GM12878 (cell line): ENCODE results near the gene PARVA. TPM values are rescaled to one million over a fixed set of nuclear protein-coding genes. Genes with fewer than 3 reads are reported as not detected.

ENCODE experiments used
- ATAC-seq: fragments of 200-7000 bp; cut with Tn5 transposase; 3 replicates; pipeline ENCODE4 v1.9.1; 2020; ENCODE audit warnings: mild to moderate bottlenecking, moderate library complexity
- BruUV-seq: library from RNA; stranded (reverse); fragments of 400-500 nt; replicated peaks from 2 replicates; lab custom pipeline; 2021; lab: Mats Ljungman, UMichigan
- CTCF ChIA-PET: fragments of 300-600 bp; sonication (Branson Sonifier 250); formaldehyde crosslinking; extraction: SDS; loops from one replicate; lab custom pipeline; 2021; ENCODE audit warnings: inconsistent platforms; lab: Yijun Ruan, JAX
- POLR2A ChIA-PET: fragments of 350-600 bp; formaldehyde crosslinking; extraction: SDS; loops from one replicate; lab custom pipeline; 2021; ENCODE audit warnings: inconsistent platforms; lab: Charles Lee
- RAD21 ChIA-PET: fragments of 300-600 bp; sonication (Branson Sonifier 250); formaldehyde crosslinking; loops from one replicate; lab custom pipeline; 2023; ENCODE audit warnings: antibody characterized with exemption; ENCODE audit not compliant: unreplicated experiment; lab: Charles Lee
- SMC1A ChIA-PET: fragments of 300-600 bp; sonication (Branson Sonifier 250); formaldehyde crosslinking; loops from one replicate; lab custom pipeline; 2023; ENCODE audit not compliant: unreplicated experiment, uncharacterized antibody; lab: Charles Lee
- DNase-seq: peaks from one replicate; pipeline ENCODE4 v3.0.0-alpha.2; 2011; ENCODE audit warnings: low read depth, low spot score
- FAIRE-seq: peaks from 3 replicates; lab custom pipeline; 2011; peaks lifted over from hg19 to GRCh38; lab: Jason Lieb, UNC
- H2AFZ ChIP-seq: 2 replicates; pipeline ENCODE4 v1.6.0; 2011; ENCODE audit warnings: low read depth, low read length, control low read depth; ENCODE audit not compliant: control insufficient read depth
- H3K27ac ChIP-seq: 2 replicates; pipeline ENCODE4 v1.5.1; 2011; ENCODE audit warnings: control low read depth; ENCODE audit not compliant: control insufficient read depth, insufficient read depth
- H3K27me3 ChIP-seq, 2 experiments: replicated peaks in 1 of 2; 2 replicates each; pipeline versions ENCODE4 v1.6.0 to v1.6.1; 2011; ENCODE audit warnings: low read length in 1 of 2; ENCODE audit not compliant: control insufficient read depth in 2 of 2, insufficient read depth in 2 of 2
- H3K36me3 ChIP-seq, 2 experiments: 2 replicates each; pipeline ENCODE4 v1.5.1; 2011; ENCODE audit warnings: low read length in 1 of 2; ENCODE audit not compliant: control insufficient read depth in 2 of 2, insufficient read depth in 2 of 2
- H3K4me1 ChIP-seq: 2 replicates; pipeline ENCODE4 v1.6.1; 2011; ENCODE audit warnings: mild to moderate bottlenecking, low read length, moderate library complexity, mixed read lengths; ENCODE audit not compliant: control insufficient read depth, insufficient read depth
- H3K4me2 ChIP-seq: 2 replicates; pipeline ENCODE4 v1.6.0; 2011; ENCODE audit warnings: control low read depth; ENCODE audit not compliant: control insufficient read depth, insufficient read depth
- H3K4me3 ChIP-seq: fragments of 200-600 bp; sonication (generic); 2 replicates; pipeline ENCODE4 v1.5.1; 2016
- H3K79me2 ChIP-seq: 2 replicates; pipeline ENCODE4 v1.6.0; 2011; ENCODE audit warnings: low read length; ENCODE audit not compliant: control insufficient read depth, insufficient read depth
- H3K9ac ChIP-seq: 2 replicates; pipeline ENCODE4 v1.8.0; 2011; ENCODE audit warnings: low read length, control low read depth, mixed read lengths; ENCODE audit not compliant: control insufficient read depth, insufficient read depth
- H3K9me3 ChIP-seq: replicated peaks from 3 replicates; pipeline ENCODE4 v1.5.1; 2011; ENCODE audit warnings: mild to moderate bottlenecking, low read length; ENCODE audit not compliant: control insufficient read depth, insufficient read depth
- H4K20me1 ChIP-seq: 2 replicates; pipeline ENCODE4 v1.6.0; 2011; ENCODE audit not compliant: control insufficient read depth, insufficient read depth
- ASH2L ChIP-seq: fragments of 300-600, 200-600 bp; sonication (generic); IDR thresholded peaks from 2 replicates; pipeline ENCODE4 v1.6.1; 2017; ENCODE audit warnings: low read depth, mild to moderate bottlenecking, borderline replicate concordance
- BHLHE40 ChIP-seq, 2 experiments: fragments of 450-650 bp in 1 of 2; IDR thresholded peaks; 2 replicates each; pipeline ENCODE4 v1.6.1; 2011 to 2017; ENCODE audit warnings: low read depth in 2 of 2, borderline replicate concordance in 1 of 2, improper control_type of control experiment in 1 of 2, low read length in 1 of 2, mild to moderate bottlenecking in 1 of 2
- E2F8 ChIP-seq: fragments of 450-650 bp; IDR thresholded peaks from 2 replicates; pipeline ENCODE4 v1.6.1; 2018; ENCODE audit warnings: mild to moderate bottlenecking, low read depth, moderate library complexity; ENCODE audit not compliant: partially characterized antibody
- EED ChIP-seq: sonication (generic); IDR thresholded peaks from 2 replicates; pipeline ENCODE4 v1.6.1; 2016; ENCODE audit warnings: antibody characterized with exemption, low read depth
- ELK1 ChIP-seq: IDR thresholded peaks from 2 replicates; pipeline ENCODE4 v1.6.1; 2012; ENCODE audit warnings: low read depth, low read length, improper control_type of control experiment
- EZH2 ChIP-seq: IDR thresholded peaks from 2 replicates; pipeline ENCODE4 v1.6.1; 2012; ENCODE audit warnings: low read depth, mild to moderate bottlenecking, control low read depth, inconsistent platforms, low read length, borderline replicate concordance; ENCODE audit not compliant: control insufficient read depth
- FOXK2 ChIP-seq: fragments of 450-650 bp; IDR thresholded peaks from 2 replicates; pipeline ENCODE4 v1.6.1; 2017; ENCODE audit warnings: mild to moderate bottlenecking, moderate library complexity
- JUND ChIP-seq: IDR thresholded peaks from 2 replicates; pipeline ENCODE4 v1.6.1; 2012; ENCODE audit warnings: low read depth, mild to moderate bottlenecking, low read length, improper control_type of control experiment, moderate library complexity
- RELA ChIP-seq: fragments of 450-650 bp; IDR thresholded peaks from 2 replicates; pipeline ENCODE4 v1.8.0; 2014; ENCODE audit warnings: borderline replicate concordance; ENCODE audit not compliant: partially characterized antibody
- SIN3A ChIP-seq: IDR thresholded peaks from 2 replicates; pipeline ENCODE4 v1.6.1; 2012; ENCODE audit warnings: low read depth, low read length, improper control_type of control experiment
- SMAD1 ChIP-seq: fragments of 450-650 bp; IDR thresholded peaks from 2 replicates; pipeline ENCODE4 v1.6.1; 2018; ENCODE audit warnings: mild to moderate bottlenecking, low read depth; ENCODE audit not compliant: partially characterized antibody
- TBL1XR1 ChIP-seq: IDR thresholded peaks from 2 replicates; pipeline ENCODE4 v1.6.1; 2012; ENCODE audit warnings: low read depth, low read length, improper control_type of control experiment
- ZBTB11 ChIP-seq: fragments of 450-650 bp; formaldehyde crosslinking; IDR thresholded peaks from 2 replicates; pipeline ENCODE4 v1.5.0; 2022; ENCODE audit warnings: mild to moderate bottlenecking, missing genetic modification characterization
- WGBS: methylation state at CpG from one replicate; pipeline ENCODE4 v1.1.6; 2016; ENCODE audit warnings: low lambda C conversion rate; ENCODE audit not compliant: insufficient replicate concordance, insufficient coverage; ENCODE audit errors: missing lambda C conversion rate; 5-methylcytosine and 5-hydroxymethylcytosine counted together
- in situ Hi-C: fragments of 300-500 bp; cut with MboI; formaldehyde crosslinking; loops from 9 replicates; pipeline ENCODE4 v1.14.3; 2018; ENCODE audit warnings: mixed read lengths
- intact Hi-C: fragments of 100-400 bp; cut with micrococcal nuclease; formaldehyde crosslinking; loops from one replicate; pipeline ENCODE4 v1.14.2; 2022; ENCODE audit not compliant: unreplicated experiment
- polyA plus RNA-seq, 11 experiments: library from polyadenylated mRNA; depleted of rRNA in 4 of 11; unstranded in 6 of 11; stranded (reverse) in 5 of 11; fragments of >200 nt; fragmentation: Nextera tagmentation in 4 of 11; fragmentation: Illumina TruSeq in 1 of 11; extraction: Ambion mirVana in 4 of 11; extraction: Trizol in 1 of 11; gene quantifications; 1 replicate in 1 of 11; 2 replicates in 10 of 11; pipeline versions ENCODE4 v1.2.1 to v1.2.3, GENCODE V29; 2011 to 2016; ENCODE audit warnings: inconsistent platforms in 2 of 11, missing spikeins in 2 of 11, low read depth in 1 of 11
- total RNA-seq, 4 experiments: library from RNA; depleted of rRNA in 3 of 4; stranded (reverse); fragments of >200 nt in 3 of 4; fragmentation: Illumina TruSeq in 1 of 4; extraction: Trizol in 1 of 4; gene quantifications; 2 replicates each; pipeline versions ENCODE4 v1.2.1 to v1.2.3, GENCODE V29; 2013 to 2021

The PARVA gene
- total and polyA plus RNA-seq, 10 of the 15 experiments (the other 5 are each of a cell fraction or from before 2014, with no cell fraction given) = 0.01 to 0.44 (median 0.03) TPM; not detected in 7

- TF ChIP-seq ELK1 (no peak), TBL1XR1 (no peak), EZH2 (no peak)
Measured at GRCh38 chr11:12435264-12435663, 57.9 kb downstream of the PARVA start (continued).

GRCh38 chr11:12436266-12436665 is 58.9 kb downstream of the PARVA start:
- Histone ChIP-seq H3K79me2 (no peaks in the 10 kb centered on the region), H3K9me3 (no peaks in the 10 kb centered on the region), H3K27me3 (no peaks in the 10 kb centered on the region), H3K36me3 (no peaks in the 10 kb centered on the region), H3K27ac (no peak overlapping the region), H3K4me3 (no peak overlapping the region), H2AFZ (no peak overlapping the region), H3K4me2 (no peak overlapping the region), H3K9ac (no peak overlapping the region), H3K4me1 (no peaks in the 10 kb centered on the region)
- in situ Hi-C loops = no loop called here
- DNase-seq = no peak
- ChIA-PET SMC1A (no interaction called here), RAD21 (no interaction called here), POLR2A (no interaction called here), CTCF (no interaction called here)
- 100% methylated on average over 1 of the region's 1 CpG for WGBS
- BruUV-seq = no TSS peak
- no peak for ATAC-seq
- TF ChIP-seq FOXK2 (no peak), ASH2L (no peak), BHLHE40 (IDR thresholded peaks at IDR 0.05; ENCODE audit: borderline replicate concordance in 1 of 2, low read depth in 2 of 2, low read length in 1 of 2) (no peak), SMAD1 (no peak), ZBTB11 (CRISPR knock-in tag) (no peak), JUND (no peak), RELA (no peak), E2F8 (no peak), SIN3A (no peak), EED (no peak)
- TF ChIP-seq, all 136 proteins: peak for 0
- no peaks in the 10 kb centered on the region for H4K20me1 ChIP-seq
- no peak for FAIRE-seq
- intact Hi-C loops = no loop called here
